Heart right ventricle (tissue), 16 donors: ENCODE data around the gene DLST. TPM values are rescaled to one million over a fixed set of nuclear protein-coding genes. Genes with fewer than 3 reads are reported as not detected.

Source experiments
- ATAC-seq, 8 donors: fragments of 200-7000 bp; cut with Tn5 transposase; one replicate each; pipeline ENCODE4 v1.9.1; 2020; ENCODE audit warnings: mild to moderate bottlenecking in 8 of 8, moderate library complexity in 8 of 8, moderate number of reproducible peaks in 1 of 8
- DNase-seq, 2 donors: peaks; one replicate each; pipeline ENCODE4 v3.0.0-alpha.2; 2020
- H3K27ac ChIP-seq, 10 donors: fragments of 200-600 bp; sonication (generic) in 2 of 10; one replicate each; pipeline versions ENCODE4 v1.5.0 to v1.8.0; 2020 to 2022; ENCODE audit warnings: mild to moderate bottlenecking in 3 of 10
- H3K27me3 ChIP-seq, 7 donors: fragments of 200-600 bp; one replicate each; pipeline ENCODE4 v1.8.0; 2021 to 2022; ENCODE audit warnings: mild to moderate bottlenecking in 2 of 7
- H3K36me3 ChIP-seq, 9 donors: fragments of 200-600 bp; sonication (generic) in 1 of 9; one replicate each; pipeline versions ENCODE4 v1.5.0 to v1.8.0; 2020 to 2022; ENCODE audit warnings: mild to moderate bottlenecking in 2 of 9
- H3K4me1 ChIP-seq, 9 donors: fragments of 200-600 bp; sonication (generic) in 1 of 9; one replicate each; pipeline versions ENCODE4 v1.5.0 to v1.8.0; 2020 to 2022; ENCODE audit warnings: mild to moderate bottlenecking in 4 of 9
- H3K4me3 ChIP-seq, 10 donors: fragments of 200-600 bp; sonication (generic) in 2 of 10; one replicate each; pipeline versions ENCODE4 v1.5.0 to v1.8.0; 2020 to 2022; ENCODE audit warnings: mild to moderate bottlenecking in 7 of 10, moderate library complexity in 2 of 10
- H3K9me3 ChIP-seq, 11 donors: fragments of 200-600 bp in 10 of 11; sonication (generic) in 2 of 11; one replicate each; pipeline versions ENCODE4 v1.5.0 to v1.8.0; 2013 to 2022; ENCODE audit warnings: mild to moderate bottlenecking in 2 of 11, control low read depth in 1 of 11, moderate library complexity in 1 of 11
- CTCF ChIP-seq, 9 donors: fragments of 200-600 bp; sonication (generic) in 2 of 9; IDR thresholded peaks; one replicate each; pipeline versions ENCODE4 v1.5.0 to v1.8.0; 2021 to 2022; ENCODE audit warnings: antibody characterized with exemption in 9 of 9, mild to moderate bottlenecking in 5 of 9, moderate library complexity in 1 of 9
- WGBS, 2 donors: extraction: QIAGEN DNeasy Blood & Tissue Kit; methylation state at CpG; one replicate each; pipeline ENCODE4 v1.1.7; 2013; ENCODE audit warnings: inconsistent platforms in 1 of 2; 5-methylcytosine and 5-hydroxymethylcytosine counted together
- intact Hi-C, 10 donors: fragments of 100-400 bp; cut with DNase I; formaldehyde crosslinking; loops; one replicate each; pipeline versions ENCODE4 v1.11.1 to v1.14.2; 2022
- polyA plus RNA-seq, 2 donors: library from polyadenylated mRNA; stranded (reverse); fragments of 200-250 nt; gene quantifications; one replicate each; pipeline ENCODE4 v1.2.3, GENCODE V29; 2013
- total RNA-seq, 10 donors: library from RNA; stranded (reverse); fragmentation: NEBNext Ultra II Directional in 3 of 10; extraction: Animal tissue kit (Norgen Biotek cat#: 25700) in 3 of 10; gene quantifications; one replicate each; pipeline versions ENCODE4 v1.2.1 to v1.2.4, GENCODE V29; 2021 to 2023
- donor health status: Arrhythmogenic right ventricular cardiomyopathy.
- donor health status: ischemic (EF 13 %, LVEDD 7.1; RV severe dilation, severe dysfunction).
- donor health status: healthy with polysubstance abuse.
- donor health status: DM: no; HTN: yes; CAD: no.
- donor health status: DM: no; HTN: no; CAD: no.
- donor health status: ischemic (EF 25% LVEDD 6.9; RV normal size, moderate dysfunction).
- donor health status: ischemic (EF 25% LVEDD 5.7; RV mildly dilated, moderate dysfunction).
- donor health status: healthy.
- donor health status: DM: yes; HTN: yes; CAD: no.
- donor health status: Ischemic cardiomyopathy.
- donor health status: ischemic (EF 35%, LVEDD 5.7; RV mildly dilated, moderate dysfunction).
- donor health status: nonischemic (EF 11% LVEDD 7.7; RV severe dilation, severe dysfunction).
- donor health status: DM: yes; HTN: yes; CAD: no.
- donor health status: PGD.
- donor health status: ischemic (EF 29% LVEDD 5.4; RV normal size, mild dysfunction).
- donor health status: nonischemic (EF 23%, LVEDD 6.1; RV moderate dilation, normal function).

The DLST gene
- total and polyA plus RNA-seq, 12 donors: 52.5 to 273 (median 226) TPM

- 90 to 92% methylated on average over 4 of the region's 4 CpGs for WGBS, 2 donors
- ATAC-seq: no peak
- Histone ChIP-seq H3K4me1 (peaks cover 19 to 54% (median 42%) of the 10 kb centered on the region in 9 donors), H3K27ac (no peak overlapping the region), H3K4me3 (no peak overlapping the region), H3K36me3 (peaks cover 0 to 8% (median 0%) of the 10 kb centered on the region in 9 donors), H3K27me3 (peaks cover 0 to 14% (median 0%) of the 10 kb centered on the region in 7 donors), H3K9me3 (no peaks in the 10 kb centered on the region)
- DNase-seq: no peak
- intact Hi-C loops: no loop called here
- no peak for TF ChIP-seq CTCF (IDR thresholded peaks at IDR 0.05)
Measured at GRCh38 chr14:74920281-74920680, 38.6 kb downstream of the DLST start.

DNA sequence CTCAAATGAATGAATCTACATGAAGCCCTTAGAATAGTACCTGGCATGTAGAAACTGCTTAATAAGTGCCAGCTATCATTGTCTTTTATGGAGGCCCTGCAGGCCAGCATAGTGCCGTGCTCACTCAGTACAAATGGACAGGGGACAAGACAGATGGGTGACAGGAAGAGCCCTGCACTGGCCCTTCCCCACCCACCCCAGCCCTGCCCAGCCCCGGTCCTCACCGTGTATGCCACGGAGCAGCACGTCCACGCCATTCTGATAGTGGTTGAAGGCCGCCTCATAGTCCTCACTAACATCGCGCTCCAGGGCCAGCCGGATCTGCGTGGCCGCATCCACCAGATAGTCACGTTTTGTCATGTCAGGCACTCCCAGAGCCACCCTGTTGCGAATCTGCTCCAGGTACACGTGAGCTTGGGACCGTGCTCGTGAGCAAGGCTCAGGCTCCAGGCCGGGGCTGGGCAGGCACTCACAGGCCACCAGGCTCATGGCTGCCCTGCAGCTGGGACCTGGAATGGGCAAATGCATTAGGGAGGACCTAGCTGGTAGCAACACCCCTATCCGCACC lies 39.4 kb downstream of the DLST start:
- intact Hi-C loops: no loop called here
- 94 to 95% methylated on average over 19 of the region's 19 CpGs for WGBS, 2 donors
- Histone ChIP-seq H3K4me1 (peaks cover 14 to 46% (median 34%) of the 10 kb centered on the region in 9 donors), H3K27ac (no peak overlapping the region), H3K4me3 (no peak overlapping the region), H3K9me3 (no peaks in the 10 kb centered on the region), H3K36me3 (peaks cover 0 to 8% (median 0%) of the 10 kb centered on the region in 9 donors), H3K27me3 (peaks cover 0 to 14% (median 0%) of the 10 kb centered on the region in 7 donors)
- no peak for TF ChIP-seq CTCF (IDR thresholded peaks at IDR 0.05)
- DNase-seq: no peak
- ATAC-seq: no peak

GRCh38 chr14:74921987-74922751 lies 40.5 kb downstream of the DLST start:
- intact Hi-C loops: no loop called here

More at GRCh38 chr14:74921987-74922751, 40.5 kb downstream of the DLST start:
- no peak for TF ChIP-seq CTCF (IDR thresholded peaks at IDR 0.05)
- H3K4me1 ChIP-seq: peaks cover 10 to 35% (median 25%) of the 10 kb centered on the region in 9 donors
- H3K27me3 ChIP-seq: peaks cover 0 to 14% (median 0%) of the 10 kb centered on the region in 7 donors
- WGBS, 2 donors: 73 to 76% methylated on average over 19 of the region's 19 CpGs
- H3K4me3 ChIP-seq: peak overlapping the region; percentile 66 to 81 (median 74)
- no peak for DNase-seq
- H3K27ac ChIP-seq: peak overlapping the region in 8 of 10 donors; percentile 50 to 80 (median 67)
- no peaks in the 10 kb centered on the region for H3K9me3 ChIP-seq
- no peak for ATAC-seq
- H3K36me3 ChIP-seq: peaks cover 0 to 8% (median 0%) of the 10 kb centered on the region in 9 donors
